Measurements from ENCODE around the gene RRAGB.

DNA sequence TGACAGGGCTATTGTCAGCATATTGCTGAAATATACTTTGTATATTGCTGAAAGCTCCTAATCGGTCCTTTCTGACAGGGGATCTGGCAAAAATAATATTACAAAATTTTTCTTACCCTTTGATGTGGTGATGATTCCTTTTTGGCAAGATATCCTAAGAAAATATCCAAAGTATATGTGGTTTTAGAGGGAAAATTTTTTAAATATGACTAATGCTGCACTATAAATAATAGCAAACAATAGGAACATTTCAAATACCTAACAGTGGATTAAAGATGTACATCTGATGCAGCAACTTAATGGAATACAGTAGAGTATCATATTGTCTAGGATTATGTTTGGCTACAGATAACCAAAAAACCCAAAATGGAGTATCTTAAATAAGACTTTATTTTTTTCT is 49.6 kb downstream of the RRAGB start:
- TF ChIP-seq, protein P1, sequence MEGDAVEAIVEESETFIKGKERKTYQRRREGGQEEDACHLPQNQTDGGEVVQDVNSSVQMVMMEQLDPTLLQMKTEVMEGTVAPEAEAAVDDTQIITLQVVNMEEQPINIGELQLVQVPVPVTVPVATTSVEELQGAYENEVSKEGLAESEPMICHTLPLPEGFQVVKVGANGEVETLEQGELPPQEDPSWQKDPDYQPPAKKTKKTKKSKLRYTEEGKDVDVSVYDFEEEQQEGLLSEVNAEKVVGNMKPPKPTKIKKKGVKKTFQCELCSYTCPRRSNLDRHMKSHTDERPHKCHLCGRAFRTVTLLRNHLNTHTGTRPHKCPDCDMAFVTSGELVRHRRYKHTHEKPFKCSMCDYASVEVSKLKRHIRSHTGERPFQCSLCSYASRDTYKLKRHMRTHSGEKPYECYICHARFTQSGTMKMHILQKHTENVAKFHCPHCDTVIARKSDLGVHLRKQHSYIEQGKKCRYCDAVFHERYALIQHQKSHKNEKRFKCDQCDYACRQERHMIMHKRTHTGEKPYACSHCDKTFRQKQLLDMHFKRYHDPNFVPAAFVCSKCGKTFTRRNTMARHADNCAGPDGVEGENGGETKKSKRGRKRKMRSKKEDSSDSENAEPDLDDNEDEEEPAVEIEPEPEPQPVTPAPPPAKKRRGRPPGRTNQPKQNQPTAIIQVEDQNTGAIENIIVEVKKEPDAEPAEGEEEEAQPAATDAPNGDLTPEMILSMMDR (IDR thresholded peaks at IDR 0.05): no peak
- no peak for TF ChIP-seq POLR2A (IDR thresholded peaks at IDR 0.05)
